Neuronal stem cell (in vitro differentiated cells): Measurements from ENCODE around the gene PRDM15.
A peak's percentile ranks its signal among the peaks of the same experiment; 100 is the strongest.

Source experiments
- DNase-seq: peaks from one replicate; pipeline ENCODE4 v3.0.0-alpha.2; 2013; ENCODE audit warnings: low spot score
- H2AFZ ChIP-seq: one replicate; pipeline ENCODE4 v1.6.1; 2013; ENCODE audit warnings: mild to moderate bottlenecking, low read length, inconsistent platforms
- H2AK5ac ChIP-seq: 2 replicates; pipeline ENCODE4 v1.6.1; 2013; ENCODE audit warnings: low read depth, mild to moderate bottlenecking, inconsistent platforms, low read length, moderate library complexity, mixed read lengths
- H2BK120ac ChIP-seq: 2 replicates; pipeline ENCODE4 v1.6.1; 2013; ENCODE audit warnings: low read depth, mild to moderate bottlenecking, inconsistent platforms, low read length, moderate library complexity, mixed read lengths
- H2BK12ac ChIP-seq: one replicate; pipeline ENCODE4 v1.6.1; 2013; ENCODE audit warnings: low read length, inconsistent platforms
- H2BK15ac ChIP-seq: 2 replicates; pipeline ENCODE4 v1.6.1; 2013; ENCODE audit warnings: mild to moderate bottlenecking, low read length, inconsistent platforms, mixed read lengths
- H2BK5ac ChIP-seq: one replicate; pipeline ENCODE4 v1.6.1; 2013; ENCODE audit warnings: inconsistent platforms, mild to moderate bottlenecking, low read length, moderate library complexity
- H3K14ac ChIP-seq: one replicate; pipeline ENCODE4 v1.6.1; 2013; ENCODE audit warnings: low read length, inconsistent platforms
- H3K18ac ChIP-seq: 2 replicates; pipeline ENCODE4 v1.6.1; 2013; ENCODE audit warnings: low read length, inconsistent platforms
- H3K23ac ChIP-seq: 2 replicates; pipeline ENCODE4 v1.6.1; 2013; ENCODE audit warnings: low read depth, mild to moderate bottlenecking, mixed read lengths, low read length, inconsistent platforms; ENCODE audit not compliant: poor library complexity
- H3K27ac ChIP-seq: replicated peaks from 3 replicates; pipeline ENCODE4 v1.5.1; 2013; ENCODE audit warnings: low read length, inconsistent platforms
- H3K27me3 ChIP-seq, 3 experiments: 2 replicates each; pipeline ENCODE4 v1.6.1; 2013; ENCODE audit warnings: low read length in 3 of 3, mild to moderate bottlenecking in 2 of 3, inconsistent platforms in 1 of 3, low read depth in 1 of 3, mixed read lengths in 1 of 3, moderate library complexity in 1 of 3; ENCODE audit not compliant: control insufficient read depth in 3 of 3, insufficient read depth in 3 of 3
- H3K36me3 ChIP-seq, 2 donors: replicated peaks in 1 of 2; 2 replicates each; pipeline ENCODE4 v1.6.1; 2013; ENCODE audit warnings: low read length in 2 of 2; ENCODE audit not compliant: control insufficient read depth in 2 of 2, insufficient read depth in 2 of 2
- H3K4ac ChIP-seq: 2 replicates; pipeline ENCODE4 v1.6.1; 2013; ENCODE audit warnings: inconsistent platforms, mild to moderate bottlenecking, low read length, moderate library complexity
- H3K4me1 ChIP-seq, 2 donors: 1 replicate in 1 of 2; 2 replicates in 1 of 2; pipeline ENCODE4 v1.6.1; 2013; ENCODE audit warnings: low read length in 2 of 2, low read depth in 1 of 2; ENCODE audit not compliant: control insufficient read depth in 2 of 2, insufficient read depth in 1 of 2
- H3K4me2 ChIP-seq: one replicate; pipeline ENCODE4 v1.6.1; 2013; ENCODE audit warnings: mild to moderate bottlenecking, low read length, inconsistent platforms; ENCODE audit not compliant: insufficient read depth, poor library complexity, severe bottlenecking
- H3K4me3 ChIP-seq, 2 donors: 2 replicates each; pipeline ENCODE4 v1.5.1; 2013; ENCODE audit warnings: low read length in 2 of 2, mild to moderate bottlenecking in 2 of 2, inconsistent platforms in 1 of 2, moderate library complexity in 1 of 2
- H3K79me1 ChIP-seq: one replicate; pipeline ENCODE4 v1.6.1; 2013; ENCODE audit warnings: low read depth, mild to moderate bottlenecking, inconsistent platforms, low read length, moderate library complexity
- H3K9ac ChIP-seq: one replicate; pipeline ENCODE4 v1.6.1; 2013; ENCODE audit warnings: mild to moderate bottlenecking, low read depth, low read length, inconsistent platforms; ENCODE audit not compliant: poor library complexity
- H3K9me3 ChIP-seq, 2 donors: replicated peaks in 1 of 2; 2 replicates each; pipeline versions ENCODE3 to v1.6.1; 2013; ENCODE audit warnings: low read length in 2 of 2, mild to moderate bottlenecking in 2 of 2, inconsistent platforms in 1 of 2, low read depth in 1 of 2, mixed read lengths in 1 of 2, moderate library complexity in 1 of 2; ENCODE audit not compliant: control insufficient read depth in 2 of 2, insufficient read depth in 1 of 2
- H4K8ac ChIP-seq: one replicate; pipeline ENCODE4 v1.6.1; 2013; ENCODE audit warnings: low read depth, mild to moderate bottlenecking, inconsistent platforms, low read length, moderate library complexity
- H4K91ac ChIP-seq: one replicate; pipeline ENCODE4 v1.6.1; 2013; ENCODE audit warnings: low read length, low read depth, mild to moderate bottlenecking, inconsistent platforms; ENCODE audit not compliant: poor library complexity
- WGBS, 2 donors: extraction: QIAGEN DNeasy Blood & Tissue Kit; methylation state at CpG; one replicate each; pipeline ENCODE4 v1.1.7; 2013; ENCODE audit warnings: missing lambda C conversion rate in 2 of 2, mixed read lengths in 1 of 2; ENCODE audit not compliant: insufficient read length in 2 of 2, insufficient replicate concordance in 1 of 2; ENCODE audit errors: extremely low coverage in 2 of 2; 5-methylcytosine and 5-hydroxymethylcytosine counted together

PRDM15 gene

DNA sequence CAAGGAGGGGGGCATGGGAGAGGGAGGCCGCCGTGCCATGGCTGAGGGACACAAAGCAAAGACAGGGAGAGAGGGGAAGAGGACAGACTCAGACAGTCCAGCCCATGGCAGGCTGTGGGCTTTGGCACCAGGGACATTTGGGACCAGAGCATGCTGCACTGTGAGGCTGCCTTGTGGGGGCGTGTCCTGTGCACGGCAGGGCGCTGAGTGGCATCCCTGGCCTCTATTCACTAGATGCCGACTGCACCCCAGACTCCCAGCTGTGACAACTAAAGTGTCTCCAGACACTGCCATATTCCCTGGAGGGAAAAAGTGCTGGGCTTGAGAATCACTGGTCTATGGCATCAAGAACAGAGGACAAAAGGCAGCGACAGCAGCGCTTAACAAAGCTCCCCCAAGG lies 18.6 kb upstream of the PRDM15 start:
- no CpG with 5 or more reads among the region's 8 CpGs for WGBS, 2 donors
- H3K4me3 ChIP-seq = no peak overlapping the region
- no peak overlapping the region for H4K8ac ChIP-seq
- H2BK12ac ChIP-seq = no peak overlapping the region
- no peak overlapping the region for H3K9ac ChIP-seq
- peak overlapping the region; percentile 88 for H3K18ac ChIP-seq
- H2AFZ ChIP-seq = no peak overlapping the region
- peak overlapping the region; percentile 32 for H3K4me2 ChIP-seq
- H3K4ac ChIP-seq = no peak overlapping the region
- no peak overlapping the region for H3K27ac ChIP-seq
- no peak overlapping the region for H2BK120ac ChIP-seq
- H2BK5ac ChIP-seq = peak overlapping the region; percentile 21
- peaks cover 0 to 19% of the 10 kb centered on the region in 2 donors for H3K36me3 ChIP-seq
- no peak overlapping the region for H4K91ac ChIP-seq
- H3K23ac ChIP-seq = no peak overlapping the region
- H3K4me1 ChIP-seq = peaks cover 6 to 27% of the 10 kb centered on the region in 2 donors
- H2AK5ac ChIP-seq = peak overlapping the region; percentile 10
- no peaks in the 10 kb centered on the region for H3K27me3 ChIP-seq
- DNase-seq = peak; percentile 21
- H3K79me1 ChIP-seq = no peaks in the 10 kb centered on the region
- H3K14ac ChIP-seq = peak overlapping the region; percentile 25
- H2BK15ac ChIP-seq = no peak overlapping the region
- no peaks in the 10 kb centered on the region for H3K9me3 ChIP-seq

DNA sequence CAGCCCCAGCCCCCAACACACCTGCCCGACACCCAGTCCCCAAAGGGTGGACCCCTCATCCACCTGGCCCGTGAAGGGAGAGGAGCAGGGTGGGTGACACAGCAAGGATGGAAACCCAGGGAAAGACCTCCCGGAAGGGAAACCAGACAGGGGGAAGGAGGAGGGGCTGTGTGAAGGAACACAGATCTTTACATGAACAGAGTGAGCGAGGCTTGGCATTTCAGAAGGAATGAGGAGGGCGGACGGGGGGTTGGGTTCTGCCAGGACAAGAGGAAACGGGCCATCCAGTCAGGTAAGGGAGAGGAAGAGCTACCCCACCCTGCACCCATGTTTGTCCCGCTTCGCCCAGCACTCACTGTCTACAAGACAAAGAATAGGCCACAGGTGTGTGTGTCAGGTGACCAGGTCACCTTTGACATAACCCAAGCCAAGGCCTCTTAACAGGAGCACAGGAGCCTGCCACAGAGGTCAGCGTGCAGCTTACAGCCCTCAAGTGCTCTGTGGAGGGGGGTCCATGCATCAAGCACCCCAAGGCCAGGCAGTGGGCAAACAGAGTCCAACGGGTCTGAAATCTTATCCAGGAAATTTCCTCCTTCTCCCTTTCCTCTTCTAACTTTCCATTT lies 18.0 kb upstream of the PRDM15 start:
- H3K18ac ChIP-seq = peak overlapping the region; percentile 88
- no peak overlapping the region for H2BK12ac ChIP-seq
- H3K27ac ChIP-seq = no peak overlapping the region
- no peak overlapping the region for H4K8ac ChIP-seq
- H3K14ac ChIP-seq = no peak overlapping the region
- WGBS, 2 donors = no CpG with 5 or more reads among the region's 11 CpGs
- H3K4me2 ChIP-seq = no peak overlapping the region
- H2AK5ac ChIP-seq = peak overlapping the region; percentile 10
- peaks cover 6 to 27% of the 10 kb centered on the region in 2 donors for H3K4me1 ChIP-seq
- H4K91ac ChIP-seq = no peak overlapping the region
- H3K36me3 ChIP-seq = peaks cover 0 to 15% of the 10 kb centered on the region in 2 donors
- H3K9me3 ChIP-seq = no peaks in the 10 kb centered on the region
- H3K27me3 ChIP-seq = no peaks in the 10 kb centered on the region
- peak overlapping the region; percentile 21 for H2BK5ac ChIP-seq
- no peak overlapping the region for H3K4me3 ChIP-seq
- DNase-seq = no peak
- no peak overlapping the region for H2AFZ ChIP-seq
- no peaks in the 10 kb centered on the region for H3K79me1 ChIP-seq
- H3K9ac ChIP-seq = no peak overlapping the region
- no peak overlapping the region for H3K4ac ChIP-seq
- H2BK15ac ChIP-seq = no peak overlapping the region
- no peak overlapping the region for H2BK120ac ChIP-seq
- no peak overlapping the region for H3K23ac ChIP-seq

DNA sequence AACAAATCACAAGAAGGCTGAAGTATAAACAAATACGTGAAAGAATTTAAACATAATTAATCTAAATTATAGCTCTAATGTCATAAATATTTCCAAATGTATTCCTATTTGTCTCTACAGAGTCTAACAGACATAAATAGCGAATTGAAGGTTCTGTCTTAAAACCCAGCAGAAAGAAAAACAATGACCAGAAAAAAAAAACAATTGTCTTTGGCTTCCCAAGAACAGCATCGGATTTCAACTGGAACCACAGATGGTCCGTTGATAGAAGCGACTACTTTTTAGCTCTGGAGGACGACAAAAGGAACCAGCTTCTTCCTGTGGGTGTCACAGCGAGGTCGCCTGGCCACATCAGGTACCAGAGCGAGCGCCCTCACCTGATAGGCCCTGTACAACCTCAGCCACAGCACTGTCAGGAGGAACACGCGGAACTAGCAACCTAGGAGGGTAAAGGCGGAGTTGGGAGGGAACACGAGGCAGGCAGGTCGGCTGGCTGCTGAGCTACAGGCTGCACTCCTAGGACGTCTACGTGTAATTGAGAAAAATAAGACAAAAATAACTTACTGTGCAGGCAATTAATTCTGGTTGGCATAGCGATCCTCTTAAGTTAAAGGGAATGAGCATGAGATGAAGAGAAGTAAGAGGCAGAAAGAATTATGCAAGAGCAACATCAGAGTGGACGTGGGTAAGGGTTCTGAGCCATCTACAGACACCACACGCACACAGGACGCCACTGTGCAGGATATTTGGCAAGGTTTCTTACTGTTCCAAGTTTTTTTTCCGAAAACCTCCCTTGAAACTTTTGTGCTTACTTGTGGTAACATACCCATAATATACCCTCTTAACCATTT lies 16.7 kb upstream of the PRDM15 start:
- Histone ChIP-seq H3K27ac (no peak overlapping the region), H3K18ac (no peak overlapping the region), H3K14ac (peak overlapping the region; percentile 31), H2BK12ac (no peak overlapping the region), H3K9me3 (no peaks in the 10 kb centered on the region), H4K8ac (no peak overlapping the region), H3K27me3 (no peaks in the 10 kb centered on the region), H3K4me2 (no peak overlapping the region), H2AK5ac (no peak overlapping the region), H3K4me1 (peaks cover 6 to 27% of the 10 kb centered on the region in 2 donors), H2BK120ac (no peak overlapping the region), H2BK5ac (no peak overlapping the region), H3K36me3 (peaks cover 0 to 6% of the 10 kb centered on the region in 2 donors), H2AFZ (no peak overlapping the region), H4K91ac (no peak overlapping the region), H3K23ac (no peak overlapping the region), H2BK15ac (no peak overlapping the region), H3K9ac (peak overlapping the region; percentile 72), H3K4ac (peak overlapping the region; percentile 8), H3K79me1 (no peaks in the 10 kb centered on the region), H3K4me3 (peak overlapping the region in 1 of 2 donors; percentile 44)
- no peak for DNase-seq
- no CpG with 5 or more reads among the region's 22 CpGs for whole genome bisulfite sequencing, 2 donors

DNA sequence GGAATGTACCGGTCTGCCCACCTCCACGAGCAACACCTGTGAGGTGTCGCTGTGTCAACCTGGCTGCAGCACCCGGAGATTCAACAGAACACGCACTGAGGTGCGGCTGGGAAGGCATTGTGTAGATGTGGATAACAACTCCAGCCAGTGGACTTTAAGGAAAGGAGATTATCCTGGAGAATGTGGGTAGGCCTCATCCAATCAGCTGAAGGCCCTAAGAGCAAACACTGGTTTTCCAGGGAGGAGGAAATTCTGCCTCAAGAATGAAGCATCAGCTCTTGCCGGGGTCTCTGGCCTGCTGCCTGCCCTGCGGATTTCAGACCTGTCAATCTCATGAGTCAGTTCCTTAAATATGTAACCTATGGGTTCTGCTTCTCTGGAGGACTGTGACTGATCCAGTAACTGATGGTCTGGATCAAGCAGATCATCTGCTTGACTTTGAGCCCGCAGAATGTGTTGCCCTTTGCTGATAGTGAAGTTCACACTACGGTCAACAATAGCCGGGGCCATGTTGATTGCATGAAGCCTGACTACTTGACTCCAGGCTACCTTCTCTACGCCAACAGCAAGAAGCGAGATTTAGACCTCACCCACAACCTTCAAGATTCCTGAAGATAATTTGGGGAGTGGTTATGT lies 15.9 kb upstream of the PRDM15 start:
- H3K4me2 ChIP-seq = no peak overlapping the region
- no peak overlapping the region for H2AK5ac ChIP-seq
- H3K9me3 ChIP-seq = no peaks in the 10 kb centered on the region
- no CpG with 5 or more reads among the region's 13 CpGs for WGBS, 2 donors
- no peak overlapping the region for H3K23ac ChIP-seq
- H3K4me3 ChIP-seq = no peak overlapping the region
- H2BK15ac ChIP-seq = peak overlapping the region; percentile 82
- H3K4me1 ChIP-seq = peaks cover 6 to 27% of the 10 kb centered on the region in 2 donors
- H3K36me3 ChIP-seq = peaks cover 0 to 5% of the 10 kb centered on the region in 2 donors
- no peak overlapping the region for H3K18ac ChIP-seq
- no peaks in the 10 kb centered on the region for H3K79me1 ChIP-seq
- no peak overlapping the region for H2AFZ ChIP-seq
- H2BK120ac ChIP-seq = no peak overlapping the region
- H3K27ac ChIP-seq = no peak overlapping the region
- no peak overlapping the region for H3K9ac ChIP-seq
- no peak overlapping the region for H3K14ac ChIP-seq
- H3K4ac ChIP-seq = no peak overlapping the region
- no peak overlapping the region for H4K91ac ChIP-seq
- H2BK5ac ChIP-seq = no peak overlapping the region
- no peaks in the 10 kb centered on the region for H3K27me3 ChIP-seq
- H2BK12ac ChIP-seq = peak overlapping the region; percentile 59
- no peak for DNase-seq
- H4K8ac ChIP-seq = no peak overlapping the region
